ENCODE data around the gene EAF1. TPM values are rescaled to one million over a fixed set of nuclear protein-coding genes. Genes with fewer than 3 reads are reported as not detected.
"Not testable (repeated sequence)": the region's sequence is repeated elsewhere in the genome, so short reads cannot be mapped to it uniquely, and the experiment has no call there.

The EAF1 gene
- total RNA-seq, 1 experiment from 2014 or later = 28.3 TPM

- TF ChIP-seq CTCF (IDR thresholded peaks at IDR 0.05; ENCODE audit: unreplicated experiment) = no peak
- H3K4me1 Mint-ChIP-seq (ENCODE audit: insufficient read depth, unreplicated experiment) = no peaks in the 10 kb centered on the region
- no peak overlapping the region for H3K27ac Mint-ChIP-seq (ENCODE audit: low read depth, unreplicated experiment)
- no peaks in the 10 kb centered on the region for H3K27me3 Mint-ChIP-seq (ENCODE audit: insufficient read depth, unreplicated experiment)
- BruUV-seq (replicated peaks) = no TSS peak
- POLR2A ChIA-PET = interaction anchor here (0.7 kb wide), 1 partner anchor 42 kb away, joined by 3 read pairs; no protein-coding TSS in a partner anchor
- no peak for DNase-seq (ENCODE audit: unreplicated experiment)
- intact Hi-C loops (cut with micrococcal nuclease) = no loop called here
- H3K9me3 Mint-ChIP-seq (ENCODE audit: unreplicated experiment) = no peaks in the 10 kb centered on the region
- no peaks in the 10 kb centered on the region for H3K36me3 Mint-ChIP-seq (ENCODE audit: insufficient read depth, unreplicated experiment)
- CTCF ChIA-PET = interaction anchor here (0.6 to 1.7 kb wide), 3 partner anchors 10 to 509 kb away, joined by 4 read pairs; no protein-coding TSS in a partner anchor
- no peak overlapping the region for H3K4me3 Mint-ChIP-seq (ENCODE audit: unreplicated experiment)
Measured at GRCh38 chr3:15453991-15454625, 26.7 kb downstream of the EAF1 start.

GRCh38 chr3:15454965-15455364 lies 27.6 kb downstream of the EAF1 start:
- H3K27ac Mint-ChIP-seq (ENCODE audit: low read depth, unreplicated experiment) = no peak overlapping the region
- ChIA-PET POLR2A (interaction anchor here (0.7 kb wide), 1 partner anchor 41 kb away, joined by 3 read pairs; no protein-coding TSS in a partner anchor), CTCF (interaction anchor here (0.6 to 1.7 kb wide), 2 partner anchors 11 to 510 kb away, joined by 4 read pairs; no protein-coding TSS in a partner anchor)
- no peak overlapping the region for H3K4me3 Mint-ChIP-seq (ENCODE audit: unreplicated experiment)
- no peaks in the 10 kb centered on the region for H3K36me3 Mint-ChIP-seq (ENCODE audit: insufficient read depth, unreplicated experiment)
- no peak for TF ChIP-seq CTCF (IDR thresholded peaks at IDR 0.05; ENCODE audit: unreplicated experiment)
- no peak for DNase-seq (ENCODE audit: unreplicated experiment)
- no TSS peak for BruUV-seq (replicated peaks)
- H3K9me3 Mint-ChIP-seq (ENCODE audit: unreplicated experiment) = no peaks in the 10 kb centered on the region
- no peaks in the 10 kb centered on the region for H3K27me3 Mint-ChIP-seq (ENCODE audit: insufficient read depth, unreplicated experiment)
- intact Hi-C loops (cut with micrococcal nuclease) = no loop called here
- no peaks in the 10 kb centered on the region for H3K4me1 Mint-ChIP-seq (ENCODE audit: insufficient read depth, unreplicated experiment)

GRCh38 chr3:15455756-15456155 lies 28.4 kb downstream of the EAF1 start:
- TF ChIP-seq CTCF (IDR thresholded peaks at IDR 0.05; ENCODE audit: unreplicated experiment) = no peak
- POLR2A ChIA-PET = interaction anchor here (1.0 kb wide), 1 partner anchor 11 kb away, joined by 5 read pairs; no protein-coding TSS in a partner anchor
- CTCF ChIA-PET = interaction anchor here (1.5 to 1.7 kb wide), 2 partner anchors 10 to 12 kb away, joined by 3 to 4 read pairs; no protein-coding TSS in a partner anchor
- Mint-ChIP-seq H3K4me3 (ENCODE audit: unreplicated experiment) (no peak overlapping the region), H3K27ac (ENCODE audit: low read depth, unreplicated experiment) (no peak overlapping the region), H3K36me3 (ENCODE audit: insufficient read depth, unreplicated experiment) (no peaks in the 10 kb centered on the region), H3K9me3 (ENCODE audit: unreplicated experiment) (no peaks in the 10 kb centered on the region), H3K27me3 (ENCODE audit: insufficient read depth, unreplicated experiment) (no peaks in the 10 kb centered on the region), H3K4me1 (ENCODE audit: insufficient read depth, unreplicated experiment) (no peaks in the 10 kb centered on the region)
- DNase-seq (ENCODE audit: unreplicated experiment) = no peak
- intact Hi-C loops (cut with micrococcal nuclease) = no loop called here
- BruUV-seq (replicated peaks) = no TSS peak

- no peak for TF ChIP-seq CTCF (IDR thresholded peaks at IDR 0.05; ENCODE audit: unreplicated experiment)
- Mint-ChIP-seq H3K4me3 (ENCODE audit: unreplicated experiment) (no peak overlapping the region), H3K27ac (ENCODE audit: low read depth, unreplicated experiment) (no peak overlapping the region), H3K27me3 (ENCODE audit: insufficient read depth, unreplicated experiment) (no peaks in the 10 kb centered on the region), H3K9me3 (ENCODE audit: unreplicated experiment) (no peaks in the 10 kb centered on the region), H3K4me1 (ENCODE audit: insufficient read depth, unreplicated experiment) (no peaks in the 10 kb centered on the region), H3K36me3 (ENCODE audit: insufficient read depth, unreplicated experiment) (no peaks in the 10 kb centered on the region)
- POLR2A ChIA-PET = interaction anchor here (1.0 kb wide), 1 partner anchor 10 kb away, joined by 5 read pairs; no protein-coding TSS in a partner anchor
- DNase-seq (ENCODE audit: unreplicated experiment) = no peak
- no TSS peak for BruUV-seq (replicated peaks)
- intact Hi-C loops (cut with micrococcal nuclease) = no loop called here
- CTCF ChIA-PET = interaction anchor here (1.5 kb wide), 1 partner anchor 10 kb away, joined by 3 read pairs; no protein-coding TSS in a partner anchor
Measured at GRCh38 chr3:15456321-15456720, 28.9 kb downstream of the EAF1 start.

DNA sequence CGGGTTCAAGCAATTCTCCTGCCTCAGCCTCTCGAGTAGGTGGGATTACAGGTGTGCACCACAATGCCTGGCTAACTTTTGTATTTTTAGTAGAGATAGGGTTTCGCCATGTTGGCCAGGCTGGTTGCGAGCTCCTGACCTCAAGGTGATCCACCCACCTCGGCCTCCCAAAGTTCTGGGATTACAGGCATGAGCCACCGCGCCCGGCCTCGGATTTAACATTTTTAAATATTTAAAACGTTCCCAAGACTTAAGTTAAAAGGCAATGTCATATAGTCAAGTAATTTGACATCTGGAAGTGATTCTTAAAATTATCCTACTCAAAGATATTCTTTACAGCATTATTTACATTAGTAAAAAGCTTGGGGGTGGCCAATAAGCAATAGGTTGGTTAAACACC lies 29.5 kb downstream of the EAF1 start:
- H3K27me3 Mint-ChIP-seq (ENCODE audit: insufficient read depth, unreplicated experiment); H3K27ac Mint-ChIP-seq (ENCODE audit: low read depth, unreplicated experiment); DNase-seq (ENCODE audit: unreplicated experiment); H3K4me3 Mint-ChIP-seq (ENCODE audit: unreplicated experiment); H3K36me3 Mint-ChIP-seq (ENCODE audit: insufficient read depth, unreplicated experiment); H3K4me1 Mint-ChIP-seq (ENCODE audit: insufficient read depth, unreplicated experiment); intact Hi-C loops (cut with micrococcal nuclease); H3K9me3 Mint-ChIP-seq (ENCODE audit: unreplicated experiment); BruUV-seq (replicated peaks): not testable (repeated sequence)
- CTCF ChIA-PET = interaction anchor here (1.5 kb wide), 1 partner anchor 9 kb away, joined by 3 read pairs; no protein-coding TSS in a partner anchor
- POLR2A ChIA-PET = interaction anchor here (1.0 kb wide), 1 partner anchor 10 kb away, joined by 5 read pairs; no protein-coding TSS in a partner anchor
